WERI-Rb-1 (cell line): ENCODE data around the gene UFD1.
A peak's percentile ranks its signal among the peaks of the same experiment; 100 is the strongest.

Experiments used
- DNase-seq: peaks from one replicate; pipeline ENCODE4 v3.0.0-alpha.2; 2020
- H3K27ac ChIP-seq: fragments of 250-450 bp; sonication (Bioruptor Pico); 2 replicates; pipeline ENCODE4 v1.5.1; 2020; ENCODE audit warnings: mild to moderate bottlenecking, moderate library complexity
- H3K27me3 ChIP-seq: fragments of 250-450 bp; sonication (Bioruptor Pico); 2 replicates; pipeline ENCODE4 v1.5.1; 2021; ENCODE audit warnings: mild to moderate bottlenecking, low read depth, moderate library complexity; ENCODE audit not compliant: insufficient read depth, severe bottlenecking
- H3K36me3 ChIP-seq: fragments of 250-450 bp; sonication (Bioruptor Pico); 2 replicates; pipeline ENCODE4 v1.5.1; 2020; ENCODE audit warnings: mild to moderate bottlenecking, moderate library complexity
- H3K4me3 ChIP-seq: 2 replicates; pipeline ENCODE4 v1.5.1; 2011; ENCODE audit warnings: low read depth, mild to moderate bottlenecking, control low read depth, low read length
- H3K9me3 ChIP-seq: fragments of 250-450 bp; sonication (Bioruptor Pico); 2 replicates; pipeline ENCODE4 v1.5.1; 2021; ENCODE audit warnings: mild to moderate bottlenecking, moderate library complexity; ENCODE audit not compliant: severe bottlenecking
- CTCF ChIP-seq: IDR thresholded peaks from 2 replicates; pipeline ENCODE4 v1.5.1; 2011; ENCODE audit warnings: low read depth, mild to moderate bottlenecking, control low read depth, inconsistent platforms, low read length

The UFD1 gene

GRCh38 chr22:19513823-19514222 lies 34.8 kb upstream of the UFD1 start:
- peaks cover 65% of the 10 kb centered on the region for H3K36me3 ChIP-seq
- peaks cover 3% of the 10 kb centered on the region for H3K9me3 ChIP-seq
- H3K27ac ChIP-seq: peak overlapping the region; percentile 99
- H3K27me3 ChIP-seq: no peaks in the 10 kb centered on the region
- no peak for TF ChIP-seq CTCF
- no peak for DNase-seq
- H3K4me3 ChIP-seq: no peak overlapping the region

GRCh38 chr22:19510919-19511341 lies 31.9 kb upstream of the UFD1 start:
- DNase-seq: no peak
- Histone ChIP-seq H3K27ac (no peak overlapping the region), H3K9me3 (peaks cover 3% of the 10 kb centered on the region), H3K27me3 (no peaks in the 10 kb centered on the region), H3K4me3 (no peak overlapping the region), H3K36me3 (peaks cover 65% of the 10 kb centered on the region)
- TF ChIP-seq CTCF: no peak

GRCh38 chr22:19509923-19510322 lies 30.9 kb upstream of the UFD1 start:
- Histone ChIP-seq H3K4me3 (no peak overlapping the region), H3K36me3 (peaks cover 68% of the 10 kb centered on the region), H3K27ac (no peak overlapping the region), H3K27me3 (no peaks in the 10 kb centered on the region), H3K9me3 (peaks cover 3% of the 10 kb centered on the region)
- no peak for TF ChIP-seq CTCF
- no peak for DNase-seq

- Histone ChIP-seq H3K9me3 (peaks cover 3% of the 10 kb centered on the region), H3K36me3 (peaks cover 70% of the 10 kb centered on the region), H3K27ac (no peak overlapping the region), H3K27me3 (no peaks in the 10 kb centered on the region), H3K4me3 (no peak overlapping the region)
- TF ChIP-seq CTCF: no peak
- no peak for DNase-seq
These were observed 30.2 kb upstream of the UFD1 start for GRCh38 chr22:19509191-19509590.

GRCh38 chr22:19508024-19508776 lies 29.2 kb upstream of the UFD1 start:
- DNase-seq: no peak
- Histone ChIP-seq H3K36me3 (peaks cover 68% of the 10 kb centered on the region), H3K9me3 (peaks cover 3% of the 10 kb centered on the region), H3K27ac (no peak overlapping the region), H3K27me3 (no peaks in the 10 kb centered on the region), H3K4me3 (no peak overlapping the region)
- TF ChIP-seq CTCF: no peak

GRCh38 chr22:19507534-19507861 lies 28.5 kb upstream of the UFD1 start:
- Histone ChIP-seq H3K36me3 (peaks cover 62% of the 10 kb centered on the region), H3K27ac (no peak overlapping the region), H3K27me3 (no peaks in the 10 kb centered on the region), H3K9me3 (peaks cover 2% of the 10 kb centered on the region), H3K4me3 (no peak overlapping the region)
- TF ChIP-seq CTCF: no peak
- DNase-seq: no peak
